HG02763 (cell line): ENCODE results near the gene TEX44.

Experiments
- ATAC-seq: cut with Tn5 transposase; IDR thresholded peaks from one replicate; pipeline ENCODE4 v1.9.1; 2021; ENCODE audit warnings: mild to moderate bottlenecking, moderate library complexity; ENCODE audit not compliant: unreplicated experiment

The TEX44 gene

GRCh38 chr2:231632559-231633142 lies 40.0 kb downstream of the TEX44 start:
- ATAC-seq: no peak

DNA sequence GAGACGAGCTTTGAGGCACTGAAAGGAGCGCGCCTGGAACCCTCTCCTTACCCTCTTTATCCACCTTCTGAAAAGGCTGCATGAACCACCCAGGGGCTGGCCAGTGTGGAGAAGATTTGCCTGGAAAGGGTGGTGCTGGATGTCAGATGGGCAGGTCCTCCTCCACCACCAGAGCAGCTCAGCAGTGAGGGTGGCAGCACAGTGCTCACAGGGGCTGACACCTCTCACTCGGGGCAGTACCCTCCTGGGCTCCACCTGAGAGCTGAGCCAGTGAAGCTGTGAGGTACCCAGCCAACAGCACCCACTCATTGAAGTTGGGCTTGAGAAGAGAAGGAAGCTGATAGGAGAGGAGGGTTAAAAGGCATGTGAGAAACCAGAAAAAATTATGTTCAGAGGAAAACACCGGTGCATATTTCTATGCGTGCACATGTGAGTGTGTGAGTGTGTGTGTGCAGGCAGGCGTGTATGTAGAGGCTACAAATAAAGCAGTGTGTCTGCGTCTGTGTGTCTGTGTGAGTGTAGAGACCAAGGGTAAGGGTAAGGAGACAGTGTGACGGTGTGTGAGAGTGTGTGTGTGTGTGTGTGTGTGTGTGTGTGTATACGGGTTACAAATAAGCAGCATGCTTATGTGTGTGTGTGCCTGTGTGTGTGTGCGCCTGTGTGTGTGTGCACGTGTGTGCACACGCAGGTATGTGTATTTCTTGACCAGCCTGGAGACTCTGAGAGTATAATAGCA lies 40.7 kb downstream of the TEX44 start:
- no peak for ATAC-seq

DNA sequence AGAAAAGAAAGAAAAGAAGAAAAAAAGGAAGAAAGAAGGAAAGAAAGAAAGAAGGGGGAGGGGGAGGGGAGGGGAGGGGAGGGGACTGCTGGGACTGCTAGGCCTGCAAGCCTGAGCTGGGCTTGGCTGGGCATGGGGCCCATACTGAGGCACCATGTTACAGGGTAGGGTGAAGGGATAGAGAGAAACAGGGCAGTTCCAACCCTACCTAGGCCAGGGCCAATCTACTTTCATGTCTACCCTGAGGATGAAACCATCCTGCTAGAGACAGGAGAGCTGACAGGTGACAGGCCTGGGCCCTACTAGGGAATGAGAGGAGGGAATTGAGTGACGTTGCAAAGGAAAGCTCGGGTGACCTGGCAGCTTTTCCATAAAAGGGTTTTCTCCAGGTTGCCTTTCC lies 41.7 kb downstream of the TEX44 start:
- ATAC-seq: no peak

GRCh38 chr2:231634951-231635875 lies 42.5 kb downstream of the TEX44 start:
- ATAC-seq: no peak

DNA sequence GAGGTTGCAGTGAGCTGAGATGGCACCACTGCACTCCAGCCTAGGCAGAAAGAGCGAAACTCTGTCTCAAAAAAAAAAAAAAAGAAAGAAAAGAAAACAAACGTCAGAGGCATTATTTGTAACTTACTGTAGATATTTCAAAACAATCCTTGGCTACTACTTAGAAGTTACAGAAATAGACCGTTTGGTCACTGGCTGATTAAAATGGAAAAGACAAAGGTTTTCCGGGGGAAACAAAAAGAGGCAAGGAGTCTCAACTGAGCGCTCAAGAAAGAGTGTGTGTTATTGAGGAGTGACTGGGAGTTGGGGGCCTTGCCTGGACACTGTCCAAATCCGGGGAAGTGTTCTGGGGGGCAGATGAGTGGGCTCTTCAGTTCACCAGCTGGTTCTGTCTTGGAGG lies 47.6 kb downstream of the TEX44 start:
- ATAC-seq: no peak

GRCh38 chr2:231640641-231641111 lies 48.0 kb downstream of the TEX44 start:
- no peak for ATAC-seq

- ATAC-seq: no peak
These were observed 50.2 kb downstream of the TEX44 start for GRCh38 chr2:231642631-231643494.

DNA sequence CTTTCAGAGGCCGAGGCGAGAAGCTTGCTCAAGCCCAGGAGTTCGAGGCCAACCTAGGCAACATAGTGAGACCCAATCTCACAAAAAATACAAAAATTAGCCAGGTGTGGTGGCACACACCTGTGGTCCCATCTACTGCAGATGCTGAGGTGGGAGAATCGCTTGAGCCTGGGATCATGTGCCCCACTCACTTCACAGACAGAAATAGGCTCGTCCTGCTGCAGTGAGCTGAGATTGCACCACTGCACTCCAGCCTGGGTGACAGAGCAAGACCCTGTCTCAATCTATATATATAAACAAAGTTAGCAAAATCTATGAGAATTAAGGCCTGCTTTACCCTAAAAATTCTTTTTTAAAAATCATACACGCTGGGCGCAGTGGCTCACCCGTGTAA lies 50.8 kb downstream of the TEX44 start:
- ATAC-seq: no peak
